Panc1 (cell line): ENCODE data around the gene ITIH2. TPM values are rescaled to one million over a fixed set of nuclear protein-coding genes. Genes with fewer than 3 reads are reported as not detected.
A peak's percentile ranks its signal among the peaks of the same experiment; 100 is the strongest.

Experiments used
- ATAC-seq: fragments of 200-7000 bp; cut with Tn5 transposase; 2 replicates; pipeline ENCODE4 v1.9.1; 2020; ENCODE audit warnings: mild to moderate bottlenecking, moderate library complexity
- BruUV-seq: library from RNA; stranded (reverse); fragments of 400-500 nt; replicated peaks from 2 replicates; lab custom pipeline; 2021; lab: Mats Ljungman, UMichigan
- CTCF ChIA-PET: fragments of 300-600 bp; sonication (Branson Sonifier 250); formaldehyde crosslinking; loops from one replicate; lab custom pipeline; 2022; ENCODE audit warnings: antibody characterized with exemption; lab: Charles Lee
- POLR2A ChIA-PET: fragments of 300-600 bp; sonication (Branson Sonifier 250); formaldehyde crosslinking; loops from one replicate; lab custom pipeline; 2022; ENCODE audit warnings: antibody characterized with exemption; lab: Charles Lee
- DNase-seq: peaks from one replicate; pipeline ENCODE4 v3.0.0-alpha.2; 2010; ENCODE audit warnings: low read depth, low spot score
- H3K27ac ChIP-seq: 2 replicates; pipeline ENCODE4 v1.5.1; 2011; ENCODE audit warnings: mild to moderate bottlenecking, low read length, inconsistent platforms
- H3K27me3 ChIP-seq: fragments of 200-500 bp; sonication (Bioruptor generic); 2 replicates; pipeline ENCODE4 v1.6.0; 2014; ENCODE audit warnings: low read length, inconsistent platforms; ENCODE audit not compliant: control insufficient read depth, insufficient read depth
- H3K36me3 ChIP-seq: fragments of 200-500 bp; sonication (Bioruptor generic); 2 replicates; pipeline ENCODE4 v1.5.1; 2014; ENCODE audit warnings: inconsistent platforms, mild to moderate bottlenecking, low read length, moderate library complexity; ENCODE audit not compliant: control insufficient read depth, insufficient read depth
- H3K4me1 ChIP-seq: 2 replicates; pipeline ENCODE4 v1.5.1; 2011; ENCODE audit warnings: inconsistent platforms, mild to moderate bottlenecking, low read length, moderate library complexity; ENCODE audit not compliant: control insufficient read depth, insufficient read depth
- H3K4me3 ChIP-seq, 2 experiments: 2 replicates each; pipeline ENCODE4 v1.5.1; 2011 to 2012; ENCODE audit warnings: low read depth in 2 of 2, low read length in 2 of 2, mild to moderate bottlenecking in 2 of 2, inconsistent platforms in 1 of 2, moderate library complexity in 1 of 2
- H3K9me3 ChIP-seq: fragments of 200-500 bp; sonication (Bioruptor generic); 2 replicates; pipeline ENCODE4 v1.5.1; 2014; ENCODE audit warnings: low read depth, mild to moderate bottlenecking, inconsistent platforms, low read length, moderate library complexity; ENCODE audit not compliant: control insufficient read depth, insufficient read depth
- POLR2AphosphoS5 ChIP-seq: IDR thresholded peaks from 2 replicates; pipeline ENCODE4 v1.6.1; 2012; ENCODE audit warnings: mild to moderate bottlenecking, low read depth, low read length, moderate library complexity
- SIN3A ChIP-seq: IDR thresholded peaks from 2 replicates; pipeline ENCODE4 v1.6.1; 2012; ENCODE audit warnings: low read depth, mild to moderate bottlenecking, low read length, moderate library complexity, borderline replicate concordance; ENCODE audit not compliant: insufficient read depth
- TCF7L2 ChIP-seq: IDR thresholded peaks from 2 replicates; pipeline ENCODE4 v1.6.1; 2011; ENCODE audit warnings: mild to moderate bottlenecking, low read depth, low read length, inconsistent platforms
- in situ Hi-C: cut with HindIII; loops from 2 replicates; pipeline ENCODE4 v1.10.0; 2016; ENCODE audit warnings: low sequenced_read_pairs, low pct_unique_long_range_greater_than_20kb
- intact Hi-C: fragments of 100-400 bp; cut with micrococcal nuclease; formaldehyde crosslinking; loops from one replicate; pipeline ENCODE4 v1.10.0; 2022; ENCODE audit not compliant: unreplicated experiment
- total RNA-seq: library from RNA; stranded (reverse); gene quantifications from one replicate; pipeline ENCODE4 v1.2.1, GENCODE V29; 2021; ENCODE audit not compliant: unreplicated experiment
- TF ChIP-seq, protein P1 (sequence below): fragments of 450-650 bp; IDR thresholded peaks from 2 replicates; pipeline ENCODE4 v1.5.1; 2017; ENCODE audit warnings: mild to moderate bottlenecking
- TF ChIP-seq, protein P2 (sequence below), 2 experiments: IDR thresholded peaks; 2 replicates each; pipeline ENCODE4 v1.6.1; 2011 to 2012; ENCODE audit warnings: low read depth in 2 of 2, control low read depth in 1 of 2, low read length in 1 of 2, mild to moderate bottlenecking in 1 of 2, moderate library complexity in 1 of 2; ENCODE audit not compliant: insufficient read depth in 1 of 2

Gene ITIH2
- total RNA-seq, 1 experiment from 2014 or later: 0.67 TPM

DNA sequence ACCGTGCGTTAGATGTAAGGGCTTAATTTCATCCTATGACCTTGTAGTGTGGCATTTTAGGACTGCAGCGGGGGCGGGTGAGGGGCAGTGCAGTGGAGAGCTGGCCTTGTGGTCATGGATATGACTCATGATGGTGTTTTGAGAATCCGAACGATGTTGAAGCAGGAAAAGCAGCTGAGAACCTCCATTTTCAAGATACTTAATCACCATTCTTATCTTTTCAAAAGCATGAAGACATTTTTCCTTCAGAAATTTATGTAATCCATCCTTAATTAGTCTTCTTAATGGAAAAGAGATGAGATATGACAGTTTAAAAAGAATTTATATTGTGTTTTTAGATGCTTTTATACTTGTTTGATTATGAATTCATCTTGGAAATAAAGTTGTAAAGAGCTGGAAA, 94.5 kb downstream of the ITIH2 start:
- peak; percentile 77; the same call in 1 of the 2 replicates for ATAC-seq
- in situ Hi-C loops: no loop called here

More for the DNA sequence above, 94.5 kb downstream of the ITIH2 start:
- CTCF ChIA-PET: no interaction called here
- Histone ChIP-seq H3K27me3 (no peaks in the 10 kb centered on the region), H3K4me3 (no peak overlapping the region), H3K4me1 (peaks cover 3% of the 10 kb centered on the region), H3K36me3 (peaks cover 18% of the 10 kb centered on the region), H3K27ac (no peak overlapping the region; the same call in 1 of the 2 replicates), H3K9me3 (no peaks in the 10 kb centered on the region)
- TF ChIP-seq, protein P1, sequence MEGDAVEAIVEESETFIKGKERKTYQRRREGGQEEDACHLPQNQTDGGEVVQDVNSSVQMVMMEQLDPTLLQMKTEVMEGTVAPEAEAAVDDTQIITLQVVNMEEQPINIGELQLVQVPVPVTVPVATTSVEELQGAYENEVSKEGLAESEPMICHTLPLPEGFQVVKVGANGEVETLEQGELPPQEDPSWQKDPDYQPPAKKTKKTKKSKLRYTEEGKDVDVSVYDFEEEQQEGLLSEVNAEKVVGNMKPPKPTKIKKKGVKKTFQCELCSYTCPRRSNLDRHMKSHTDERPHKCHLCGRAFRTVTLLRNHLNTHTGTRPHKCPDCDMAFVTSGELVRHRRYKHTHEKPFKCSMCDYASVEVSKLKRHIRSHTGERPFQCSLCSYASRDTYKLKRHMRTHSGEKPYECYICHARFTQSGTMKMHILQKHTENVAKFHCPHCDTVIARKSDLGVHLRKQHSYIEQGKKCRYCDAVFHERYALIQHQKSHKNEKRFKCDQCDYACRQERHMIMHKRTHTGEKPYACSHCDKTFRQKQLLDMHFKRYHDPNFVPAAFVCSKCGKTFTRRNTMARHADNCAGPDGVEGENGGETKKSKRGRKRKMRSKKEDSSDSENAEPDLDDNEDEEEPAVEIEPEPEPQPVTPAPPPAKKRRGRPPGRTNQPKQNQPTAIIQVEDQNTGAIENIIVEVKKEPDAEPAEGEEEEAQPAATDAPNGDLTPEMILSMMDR: no peak
- TF ChIP-seq, protein P2, sequence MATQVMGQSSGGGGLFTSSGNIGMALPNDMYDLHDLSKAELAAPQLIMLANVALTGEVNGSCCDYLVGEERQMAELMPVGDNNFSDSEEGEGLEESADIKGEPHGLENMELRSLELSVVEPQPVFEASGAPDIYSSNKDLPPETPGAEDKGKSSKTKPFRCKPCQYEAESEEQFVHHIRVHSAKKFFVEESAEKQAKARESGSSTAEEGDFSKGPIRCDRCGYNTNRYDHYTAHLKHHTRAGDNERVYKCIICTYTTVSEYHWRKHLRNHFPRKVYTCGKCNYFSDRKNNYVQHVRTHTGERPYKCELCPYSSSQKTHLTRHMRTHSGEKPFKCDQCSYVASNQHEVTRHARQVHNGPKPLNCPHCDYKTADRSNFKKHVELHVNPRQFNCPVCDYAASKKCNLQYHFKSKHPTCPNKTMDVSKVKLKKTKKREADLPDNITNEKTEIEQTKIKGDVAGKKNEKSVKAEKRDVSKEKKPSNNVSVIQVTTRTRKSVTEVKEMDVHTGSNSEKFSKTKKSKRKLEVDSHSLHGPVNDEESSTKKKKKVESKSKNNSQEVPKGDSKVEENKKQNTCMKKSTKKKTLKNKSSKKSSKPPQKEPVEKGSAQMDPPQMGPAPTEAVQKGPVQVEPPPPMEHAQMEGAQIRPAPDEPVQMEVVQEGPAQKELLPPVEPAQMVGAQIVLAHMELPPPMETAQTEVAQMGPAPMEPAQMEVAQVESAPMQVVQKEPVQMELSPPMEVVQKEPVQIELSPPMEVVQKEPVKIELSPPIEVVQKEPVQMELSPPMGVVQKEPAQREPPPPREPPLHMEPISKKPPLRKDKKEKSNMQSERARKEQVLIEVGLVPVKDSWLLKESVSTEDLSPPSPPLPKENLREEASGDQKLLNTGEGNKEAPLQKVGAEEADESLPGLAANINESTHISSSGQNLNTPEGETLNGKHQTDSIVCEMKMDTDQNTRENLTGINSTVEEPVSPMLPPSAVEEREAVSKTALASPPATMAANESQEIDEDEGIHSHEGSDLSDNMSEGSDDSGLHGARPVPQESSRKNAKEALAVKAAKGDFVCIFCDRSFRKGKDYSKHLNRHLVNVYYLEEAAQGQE (IDR thresholded peaks at IDR 0.05; ENCODE audit: insufficient read depth in 1 of 2, low read depth in 2 of 2, low read length in 1 of 2): no peak
- TF ChIP-seq POLR2AphosphoS5 (no peak), SIN3A (no peak), TCF7L2 (no peak)
- intact Hi-C loops: no loop called here
- no peak for DNase-seq
- POLR2A ChIA-PET: no interaction called here
- no TSS peak for BruUV-seq

Other genes starting within 250 kb of the ITIH2 start
- gene ITIH5, start 36.4 kb upstream of the ITIH2 start, total RNA-seq: not detected
- 8.4 TPM for gene KIN, start 84.7 kb downstream of the ITIH2 start, total RNA-seq
- gene ATP5F1C, start 84.9 kb downstream of the ITIH2 start, total RNA-seq: 189 TPM
- gene TAF3, start 115.2 kb downstream of the ITIH2 start, total RNA-seq: 5.5 TPM